ENCODE measurements around the gene STK10.
"Not testable (repeated sequence)": the region's sequence is repeated elsewhere in the genome, so short reads cannot be mapped to it uniquely, and the experiment has no call there.

Gene STK10

DNA sequence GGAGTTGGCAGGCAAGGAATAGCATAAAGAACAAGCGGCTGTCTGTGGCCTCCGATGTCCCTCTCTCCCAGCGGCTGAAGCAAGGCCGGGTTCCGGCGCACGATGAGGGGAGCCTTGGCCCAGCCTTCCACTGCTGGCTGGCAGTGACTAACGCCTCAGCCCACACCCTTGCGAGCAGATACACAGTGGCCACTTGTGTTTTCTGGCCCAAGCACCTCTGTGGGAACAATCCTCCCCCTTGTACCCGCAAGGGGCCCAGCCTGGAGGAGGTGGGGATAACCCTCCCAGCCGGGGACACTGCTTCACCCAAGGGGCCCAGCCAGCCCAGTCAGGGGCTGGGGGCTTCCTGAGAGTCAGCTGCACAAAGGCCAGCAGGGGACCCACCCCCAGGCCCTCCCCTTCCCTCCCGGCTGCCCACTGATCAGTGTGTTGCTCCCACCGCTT is 23.2 kb downstream of the STK10 start:
- DNase-seq, result no peak

DNA sequence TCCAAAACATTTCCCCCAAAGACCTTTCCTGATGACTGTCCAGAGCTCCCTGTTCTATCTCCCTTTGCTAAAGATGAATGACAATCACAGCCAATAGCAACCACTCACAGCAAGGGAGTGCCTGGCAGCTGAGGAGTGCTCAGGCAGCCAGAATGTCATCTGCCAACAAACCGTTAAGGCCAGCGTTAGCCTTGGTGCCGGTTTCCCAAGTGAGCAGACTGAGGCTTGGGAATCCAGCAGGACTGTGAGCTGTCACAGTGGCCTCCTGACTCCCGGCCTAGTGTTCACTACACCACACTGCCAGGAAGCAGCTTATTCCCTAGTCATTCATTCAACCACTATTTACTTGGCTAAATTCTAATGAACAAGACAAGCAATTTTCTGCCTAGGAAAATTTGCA is 24.7 kb downstream of the STK10 start:
- no peak for DNase-seq

DNA sequence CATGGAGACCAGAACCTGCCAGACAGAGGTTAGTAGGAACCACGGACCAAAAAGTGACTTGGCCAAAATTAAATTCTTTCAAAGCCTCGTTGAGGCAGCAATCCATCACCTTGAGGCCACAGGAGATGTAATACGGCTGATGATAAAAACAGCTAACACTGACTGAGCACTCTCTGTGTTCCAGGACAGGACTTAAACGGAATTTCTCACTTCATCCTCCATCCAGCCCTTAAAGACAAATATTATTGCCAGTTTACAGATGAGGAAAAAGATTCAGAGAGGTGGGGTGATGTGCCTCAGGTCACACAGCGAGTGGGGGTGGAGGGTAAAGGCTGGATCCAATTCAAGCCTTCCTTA is 25.1 kb downstream of the STK10 start:
- DNase-seq, result no peak

DNA sequence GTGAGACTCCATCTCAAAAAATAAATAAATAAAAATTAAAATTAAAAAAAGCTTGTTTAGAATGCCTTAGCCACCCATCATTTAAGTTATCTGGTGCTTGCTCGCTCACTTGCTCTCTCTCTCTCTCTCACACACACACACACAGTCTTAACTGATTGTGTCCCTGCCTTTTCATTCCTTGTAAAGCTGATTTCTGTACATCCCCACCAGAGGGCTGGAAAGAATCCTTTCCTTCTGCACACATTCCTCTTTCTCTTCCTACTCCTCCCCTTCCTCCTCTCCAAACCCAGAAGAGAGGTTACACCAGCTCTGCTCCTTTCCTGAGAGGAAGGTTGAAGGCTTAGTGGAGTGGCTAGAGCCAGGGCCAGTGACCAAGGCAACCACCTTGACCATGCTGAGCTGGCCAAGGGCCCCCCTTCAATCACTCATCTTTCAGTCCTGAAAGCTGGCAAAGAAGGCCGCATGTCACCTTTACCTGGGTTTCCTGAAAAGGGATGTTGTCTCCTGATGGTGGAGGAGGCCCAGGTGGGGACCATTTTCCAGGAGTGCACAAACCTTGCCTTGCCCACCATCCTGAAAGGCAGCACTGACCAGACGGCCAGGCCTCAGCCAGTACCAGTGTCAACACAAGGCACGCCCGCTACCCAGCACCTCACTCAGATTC is 25.6 kb downstream of the STK10 start:
- peak; percentile 14 for DNase-seq

DNA sequence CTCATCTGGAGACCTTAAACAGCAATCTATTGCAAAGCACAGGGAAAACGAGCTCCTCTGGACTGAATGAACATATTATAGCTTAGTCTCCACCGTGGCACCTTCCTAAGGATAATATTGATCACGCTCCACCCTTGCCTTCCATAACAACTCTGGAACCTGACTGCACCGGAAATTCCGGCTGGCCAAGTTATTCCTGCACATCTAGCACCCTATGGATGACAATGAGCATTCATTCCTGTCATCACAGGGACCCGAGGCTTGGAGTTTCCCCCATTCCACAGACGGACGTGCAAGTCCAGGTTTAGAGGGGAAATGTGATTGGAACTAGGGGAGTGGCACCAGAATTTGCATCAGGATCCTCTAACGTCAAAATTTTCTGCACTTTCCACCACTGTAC is 27.5 kb downstream of the STK10 start:
- DNase-seq, result no peak

DNA sequence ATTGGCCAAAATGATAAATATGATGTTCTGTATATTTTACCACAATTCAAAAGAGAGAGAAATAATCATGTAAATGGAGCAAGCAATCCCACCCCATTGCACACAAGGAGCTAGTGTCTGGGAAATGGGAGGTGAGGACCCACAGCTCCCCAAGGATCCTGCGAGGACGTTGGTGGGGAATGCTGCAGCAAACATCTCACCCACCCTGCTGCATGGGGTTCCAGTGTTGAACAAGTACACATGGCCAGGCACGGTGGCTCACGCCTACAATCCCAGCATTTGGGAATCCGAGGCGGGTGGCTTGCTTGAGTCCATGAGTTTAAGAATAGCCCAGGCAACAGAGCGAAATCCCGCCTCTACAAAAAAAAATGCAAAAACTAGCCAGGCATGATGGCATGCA is 29.0 kb downstream of the STK10 start:
- no peak for DNase-seq

DNA sequence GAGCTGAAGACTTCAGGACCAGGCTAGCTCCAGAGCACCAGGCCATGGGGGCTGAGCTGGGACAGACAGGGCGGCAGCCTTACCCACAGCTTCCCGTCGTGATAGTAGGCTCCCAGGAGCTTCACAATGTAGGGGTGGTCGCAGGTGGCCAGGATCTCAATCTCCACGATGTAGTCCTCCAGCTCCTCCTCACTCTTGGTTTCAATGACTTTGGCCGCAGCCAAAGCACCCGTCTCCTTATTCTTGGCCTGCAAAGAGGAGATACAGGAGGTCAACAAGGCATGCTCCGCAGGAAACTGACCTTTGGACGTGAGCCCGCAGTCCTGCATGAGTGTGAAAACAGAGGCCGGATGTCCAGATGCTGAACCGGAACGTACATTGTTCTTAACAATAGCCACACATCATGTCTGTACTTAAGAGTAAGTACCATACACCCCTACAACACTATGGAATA is 31.5 kb downstream of the STK10 start:
- peak; percentile 75 for DNase-seq

DNA sequence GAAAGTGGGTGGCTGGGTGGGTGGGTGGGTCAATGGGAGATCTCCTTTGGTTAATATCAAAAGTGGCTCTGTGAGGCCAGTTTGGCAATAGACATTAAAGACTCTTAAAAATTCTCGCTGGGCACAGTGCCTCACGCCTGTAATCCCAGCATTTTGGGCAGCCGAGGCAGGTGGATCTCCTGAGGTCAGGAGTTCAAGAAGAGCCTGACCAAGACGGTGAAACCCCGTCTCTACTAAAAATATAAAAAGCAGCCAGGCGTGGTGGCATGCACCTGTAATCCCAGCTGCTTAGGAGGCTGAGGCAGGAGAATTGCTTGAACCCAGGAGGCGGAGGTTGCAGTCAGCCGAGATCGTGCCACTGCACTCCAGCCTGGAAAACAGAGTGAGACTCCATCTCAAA is 32.9 kb downstream of the STK10 start:
- not testable (repeated sequence) for DNase-seq

DNA sequence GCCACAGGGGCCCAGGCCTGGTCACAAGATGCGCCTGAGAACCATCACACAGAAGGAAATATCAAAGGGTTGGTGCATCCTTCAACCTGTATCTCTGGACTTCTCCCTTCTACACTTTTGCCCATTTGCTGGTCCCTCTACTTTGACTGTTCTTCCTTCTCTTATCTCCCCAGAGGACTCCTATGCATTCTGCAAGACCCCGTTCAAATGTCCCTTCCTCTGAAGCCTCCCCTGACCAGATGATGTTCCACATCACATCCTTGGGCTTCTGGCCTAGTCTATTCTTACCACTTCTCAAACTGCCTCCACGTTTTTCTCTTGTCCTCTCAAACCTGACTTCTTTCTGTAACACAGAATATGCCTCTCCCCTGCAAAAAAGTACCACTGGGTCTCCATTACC is 34.3 kb downstream of the STK10 start:
- no peak for DNase-seq

DNA sequence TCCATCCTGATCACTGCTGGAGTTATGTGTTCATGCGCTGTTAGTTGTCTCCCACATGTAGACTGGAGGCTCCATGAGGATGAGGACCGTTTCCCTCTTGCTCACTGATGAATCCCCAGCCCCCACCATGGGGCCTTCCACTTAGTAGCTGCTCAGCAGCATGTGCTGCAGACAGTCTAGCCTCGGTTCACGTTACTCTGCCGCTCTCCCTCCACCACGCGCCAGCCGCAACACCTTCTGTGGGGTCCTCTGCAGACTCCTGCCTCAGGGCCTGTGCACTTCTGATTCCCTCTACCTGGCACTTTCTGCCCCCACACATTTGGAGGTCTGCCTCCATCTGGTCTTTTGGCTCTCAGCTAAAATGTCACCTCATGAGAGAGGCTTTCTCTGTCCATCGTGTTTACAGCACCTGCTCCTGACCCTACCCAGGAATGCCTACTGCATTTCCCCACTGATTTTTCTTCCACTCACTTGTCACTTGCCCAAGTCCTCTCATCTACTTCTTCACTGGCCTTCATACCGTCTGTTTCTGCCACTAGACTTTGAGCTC is 36.3 kb downstream of the STK10 start:
- DNase-seq, result no peak

DNA sequence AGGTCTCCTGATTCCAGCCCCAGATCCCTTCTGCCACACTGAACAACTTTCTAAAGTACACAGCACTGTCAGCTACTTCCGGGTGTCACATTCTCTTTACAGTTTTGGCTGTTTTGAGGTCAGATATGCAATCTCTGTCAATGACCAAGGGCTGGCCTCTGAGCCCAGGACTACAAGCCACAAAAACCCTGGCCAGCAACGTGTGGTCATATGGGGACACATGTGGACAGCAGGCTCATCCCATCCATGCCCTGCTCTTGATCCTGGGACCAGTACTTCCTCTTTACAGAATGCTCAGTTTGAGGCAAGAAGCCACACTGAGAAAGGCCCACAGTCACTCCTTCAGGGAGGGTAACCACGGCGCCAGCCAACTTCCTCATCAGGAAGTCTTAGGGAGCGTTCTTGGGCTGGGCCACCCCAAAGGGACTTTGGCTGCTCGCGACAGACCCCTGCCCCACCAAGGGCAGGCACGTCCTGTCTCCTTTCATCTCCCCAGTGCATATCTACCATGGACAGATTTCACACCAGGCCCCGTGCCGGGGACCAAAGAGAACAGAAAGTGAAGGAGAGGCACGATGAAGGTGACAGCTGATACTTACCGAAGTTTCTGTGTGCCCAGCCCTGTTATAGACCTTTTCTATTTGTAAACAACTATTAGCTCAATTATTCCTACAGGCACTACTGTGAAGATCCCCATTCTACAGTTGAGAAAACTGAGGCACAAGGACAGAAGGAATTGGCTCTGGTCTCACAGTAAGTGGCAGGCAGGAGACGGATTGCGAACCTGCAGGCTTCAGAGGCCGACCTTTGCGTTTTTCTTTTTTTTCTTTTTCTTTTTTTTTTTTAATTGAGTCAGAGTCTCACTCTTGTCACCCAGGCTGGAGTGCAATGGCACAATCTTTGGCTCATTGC is 37.3 kb downstream of the STK10 start:
- DNase-seq, result no peak

DNA sequence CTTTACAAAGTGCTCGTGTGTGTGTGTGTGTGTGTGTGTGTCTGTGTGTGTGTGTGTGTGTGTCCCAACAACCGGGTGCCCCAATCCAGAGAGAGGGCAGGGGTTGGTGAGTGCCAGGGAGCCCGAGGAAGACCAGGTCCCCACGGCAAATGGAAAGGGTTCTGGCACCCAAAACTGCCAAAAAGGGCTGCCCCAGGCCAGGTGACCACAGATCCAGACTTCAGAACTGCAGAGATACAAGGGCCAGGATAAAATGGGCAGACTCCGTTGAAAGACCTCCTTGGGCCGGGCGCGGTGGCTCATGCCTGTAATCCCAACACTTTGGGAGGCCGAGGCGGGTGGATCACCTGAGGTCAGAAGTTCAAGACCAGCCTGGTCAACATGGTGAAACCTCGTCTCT is 38.5 kb downstream of the STK10 start:
- DNase-seq, result not testable (repeated sequence)

DNA sequence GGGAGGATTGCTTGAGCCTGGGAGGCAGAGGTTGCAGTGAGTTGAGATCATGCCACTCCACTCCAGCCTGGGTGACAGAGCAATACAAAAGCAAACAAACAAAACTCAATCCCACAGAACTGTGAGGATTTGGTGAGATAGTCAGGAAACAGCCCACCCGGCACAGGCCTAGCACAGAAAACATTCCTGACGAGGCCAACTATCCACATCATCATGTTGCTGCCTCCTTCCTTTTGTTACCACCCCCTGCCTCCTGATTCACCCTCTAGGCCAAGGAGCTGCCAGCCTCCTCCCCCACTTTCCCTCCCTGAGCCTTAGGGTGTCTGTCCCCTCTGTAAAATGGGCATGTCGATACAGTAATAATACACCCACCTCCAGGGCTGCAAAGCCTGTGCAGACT is 39.0 kb downstream of the STK10 start:
- DNase-seq, result no peak

DNA sequence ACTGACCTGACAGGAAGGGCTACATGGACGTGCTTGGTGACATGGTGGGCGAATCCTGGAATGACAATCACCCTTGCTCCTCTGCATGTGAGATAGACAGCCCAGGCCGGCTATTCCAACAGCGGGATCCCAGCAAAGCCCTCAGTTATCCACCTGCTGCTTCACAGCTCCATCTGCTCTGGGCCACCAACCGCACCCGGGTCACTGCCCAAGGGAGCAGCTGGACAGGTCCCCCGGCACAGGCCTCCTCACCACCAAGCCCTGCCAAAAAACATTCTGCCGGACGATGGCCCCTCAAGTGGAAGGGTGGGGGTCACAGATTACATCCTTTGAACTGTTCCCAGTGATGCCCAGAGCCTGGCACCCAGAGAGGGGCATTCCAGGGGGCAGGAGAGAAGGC is 39.6 kb downstream of the STK10 start:
- DNase-seq, result no peak

DNA sequence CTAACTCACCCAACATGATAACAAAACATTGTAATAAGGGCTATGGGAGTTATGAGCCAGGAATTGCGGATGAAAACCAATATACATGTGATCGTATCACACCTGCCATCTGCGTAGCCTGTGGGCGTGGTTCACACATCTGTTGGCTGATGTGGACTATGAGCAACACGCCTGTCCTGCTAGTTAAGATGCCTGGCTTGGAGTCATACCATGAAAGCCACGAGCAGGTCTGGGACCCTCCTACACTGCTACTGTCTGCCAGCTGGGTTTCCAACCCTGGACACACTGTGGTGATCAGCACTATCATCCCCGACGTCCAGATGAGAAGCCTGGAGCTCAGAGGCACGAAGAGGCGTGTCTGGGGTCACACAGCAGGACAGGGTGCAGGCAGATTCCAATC is 40.2 kb downstream of the STK10 start:
- DNase-seq, result no peak

DNA sequence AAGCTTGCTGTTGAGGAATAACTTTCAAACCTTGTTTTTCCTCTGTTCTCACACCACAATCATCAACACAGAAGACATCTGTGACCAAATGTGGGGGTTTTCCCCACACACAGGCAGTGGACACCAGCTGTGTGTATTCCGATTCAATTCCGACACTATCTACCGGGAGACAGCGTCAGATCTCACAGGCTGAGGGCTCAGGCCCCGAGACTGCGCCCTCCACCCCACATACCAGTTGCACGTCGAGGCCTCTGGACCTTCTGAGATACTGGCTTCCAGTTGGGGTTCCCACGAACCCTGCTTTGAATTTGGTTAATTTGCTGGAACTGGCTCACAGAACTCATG is 41.3 kb downstream of the STK10 start:
- no peak for DNase-seq

DNA sequence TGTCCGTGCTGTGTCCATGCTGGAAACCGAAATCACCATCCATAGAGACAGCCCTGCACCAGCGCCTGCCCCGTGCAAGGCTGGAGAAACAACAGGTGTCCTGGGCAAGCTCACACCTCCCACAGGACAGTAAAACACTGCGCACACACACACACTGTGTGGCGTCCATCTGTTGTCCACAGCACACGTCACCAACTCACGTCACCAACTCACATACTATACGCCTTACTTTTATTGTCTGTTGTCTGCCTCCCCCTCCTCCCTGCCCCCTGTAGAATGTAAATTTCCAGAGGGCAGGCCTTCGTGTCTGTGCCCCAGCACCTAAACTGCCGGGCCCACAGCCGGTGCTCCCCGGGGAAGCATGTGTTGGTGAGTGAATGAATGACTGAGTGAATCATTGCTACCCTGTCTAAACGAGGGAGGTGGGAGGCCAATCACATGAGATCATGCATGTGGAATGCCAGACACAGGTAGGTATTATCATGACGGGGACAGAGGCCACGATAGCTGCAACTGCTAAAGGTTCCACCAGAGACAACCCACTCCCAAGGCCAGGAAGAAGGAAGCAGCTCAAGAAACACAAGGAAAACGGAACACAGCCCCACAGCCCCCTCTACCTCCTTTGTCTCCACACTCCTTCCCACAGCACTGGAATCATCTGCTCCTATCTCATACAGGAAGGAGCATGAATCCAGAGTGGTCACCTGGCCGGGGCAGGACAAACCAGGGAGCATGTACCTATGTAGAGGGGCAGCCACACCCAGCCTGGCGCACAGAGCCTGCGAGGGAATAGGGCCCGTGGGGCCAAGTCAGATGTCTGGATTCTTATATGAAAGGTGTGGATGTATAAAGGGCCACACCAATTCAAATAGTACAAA is 41.9 kb downstream of the STK10 start:
- DNase-seq, result no peak

DNA sequence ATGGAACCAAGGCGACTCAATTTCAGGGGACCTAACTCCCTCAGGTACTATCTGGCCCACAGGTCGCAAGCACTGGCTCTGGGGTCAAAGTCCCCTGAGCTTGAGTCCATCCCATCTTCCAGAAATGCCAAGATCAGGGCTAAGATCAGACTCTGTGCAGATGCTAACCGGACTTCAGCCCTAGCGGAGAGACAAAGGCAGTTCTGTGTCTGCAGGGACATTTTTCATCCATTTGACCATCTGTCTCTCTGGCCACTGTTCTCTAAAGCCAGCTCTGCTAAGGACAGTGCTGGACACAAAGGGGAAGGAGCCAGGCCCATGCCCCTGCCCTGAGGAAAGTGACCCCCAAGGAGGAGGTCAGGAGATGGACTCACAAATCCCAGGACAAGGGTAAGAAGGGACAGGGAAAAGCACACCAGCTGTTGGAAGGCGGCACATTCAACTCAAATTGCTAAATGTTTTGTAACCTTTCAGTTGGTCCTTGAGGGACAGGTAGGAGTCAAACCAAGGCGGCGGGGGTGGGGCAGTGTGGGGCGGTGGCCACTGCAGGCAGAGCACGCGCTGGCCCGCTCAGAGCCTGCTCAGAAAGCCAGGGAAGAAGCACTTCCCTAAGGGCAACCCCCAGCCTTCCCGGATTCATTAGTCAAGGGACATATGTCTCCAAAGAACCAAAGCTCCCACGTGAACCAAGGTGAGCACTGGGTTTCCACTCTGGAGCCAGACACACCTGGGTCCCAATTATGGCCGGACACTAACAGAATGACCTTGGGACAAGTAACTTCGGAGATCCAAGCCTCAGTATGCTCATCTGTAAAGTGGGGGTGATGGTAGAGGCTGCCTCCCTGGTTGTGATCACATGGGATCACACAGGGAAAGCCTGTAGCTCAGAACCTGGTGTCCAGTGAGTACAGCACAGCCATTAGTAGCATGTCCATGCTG is 42.8 kb downstream of the STK10 start:
- DNase-seq, result no peak

DNA sequence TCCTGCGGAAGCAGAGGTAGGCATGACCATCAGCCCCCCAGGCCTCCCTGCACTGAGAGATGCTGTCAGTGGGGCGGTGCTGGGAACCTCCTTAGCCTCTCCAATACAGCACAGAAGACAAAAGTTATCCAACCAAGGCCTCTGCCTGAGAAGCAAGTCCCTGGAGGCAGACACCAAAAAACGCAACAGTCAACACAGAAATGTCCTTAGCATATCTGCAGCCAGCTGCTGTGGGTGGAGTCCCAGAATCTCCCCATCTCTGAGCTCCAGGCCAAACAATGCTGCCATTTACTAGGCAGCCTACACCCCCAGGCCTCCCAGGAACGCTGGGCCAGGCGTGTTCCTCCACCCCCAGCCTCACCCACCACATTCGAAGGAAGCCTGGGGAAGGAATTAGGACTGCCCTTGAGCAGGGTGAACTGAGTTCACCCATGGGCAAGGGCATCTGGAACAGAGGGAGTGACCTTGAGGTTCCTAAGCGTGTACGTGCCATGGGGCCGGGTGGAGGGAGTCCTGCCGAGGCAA is 43.7 kb downstream of the STK10 start:
- no peak for DNase-seq

DNA sequence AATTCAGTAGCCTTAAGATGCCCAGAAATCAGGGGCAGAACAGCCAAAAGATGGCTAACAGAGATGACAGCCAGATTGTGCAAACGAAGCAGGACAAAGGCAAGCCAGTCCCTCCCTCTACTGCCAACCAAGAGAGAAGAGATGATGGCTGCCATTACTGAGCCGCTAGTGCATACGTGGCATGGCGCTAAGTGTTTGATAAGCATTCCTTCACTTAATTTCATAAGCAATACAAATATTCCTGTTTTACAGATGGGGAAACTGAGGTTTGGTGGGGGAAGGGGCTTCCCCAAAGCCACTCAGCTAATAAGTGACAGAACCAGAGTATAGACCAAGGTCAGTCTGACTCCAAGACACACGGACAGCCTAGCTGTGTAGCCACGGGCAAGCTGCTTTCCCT is 44.1 kb downstream of the STK10 start:
- DNase-seq, result no peak

DNA sequence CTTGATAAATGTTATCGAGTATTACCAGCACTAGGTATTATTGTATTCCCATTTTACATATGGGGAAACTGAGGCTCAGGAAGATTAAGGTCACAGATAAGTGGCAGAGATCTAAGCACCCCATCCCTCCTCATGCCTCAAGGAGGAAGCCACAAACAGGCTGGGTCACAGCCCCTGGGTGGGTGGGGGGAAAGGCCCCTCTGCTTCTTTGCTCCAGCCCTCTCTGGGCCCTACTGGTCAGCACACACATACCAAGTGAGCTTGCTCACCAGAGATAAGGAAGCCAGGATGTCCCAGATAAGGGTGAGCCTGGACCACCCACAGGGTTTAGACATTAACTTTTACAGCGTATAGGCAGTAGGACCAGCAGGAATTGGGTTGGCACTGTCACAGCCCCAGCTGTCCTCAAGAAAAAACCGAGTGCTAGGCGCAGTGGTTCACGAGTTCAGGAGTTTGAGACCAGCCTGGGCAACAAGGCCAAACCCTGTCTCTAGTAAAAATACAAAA is 45.3 kb downstream of the STK10 start:
- DNase-seq, result no peak

DNA sequence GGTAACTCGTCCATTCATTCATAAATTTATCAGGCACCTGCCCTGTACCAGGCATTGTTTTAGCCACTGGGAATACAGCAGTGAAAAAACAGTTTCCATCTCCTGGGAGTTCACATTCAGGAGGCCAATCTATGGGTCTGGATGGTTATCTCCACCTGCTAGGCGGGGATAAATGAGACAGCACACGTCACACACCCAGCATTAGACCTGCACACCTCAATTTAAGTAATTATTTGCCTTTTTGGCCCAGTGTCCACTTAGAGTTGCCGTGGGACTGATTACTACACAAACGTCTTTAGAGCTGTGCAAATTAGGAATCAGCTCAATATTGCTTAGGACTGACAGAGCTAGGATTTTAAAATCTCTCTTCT is 46.1 kb downstream of the STK10 start:
- DNase-seq, result peak; percentile 88

Data from DMS53 (cell line).